Activated CD4-positive, alpha-beta memory T cell treated with anti-CD3 and anti-CD28 coated beads for 36 hours (primary cell): ENCODE measurements around the gene PEX5L. TPM values are rescaled to one million over a fixed set of nuclear protein-coding genes. Genes with fewer than 3 reads are reported as not detected.

ENCODE experiments used
- CTCF ChIA-PET: fragments of 350-600 bp; sonication (Branson Sonifier 250); formaldehyde crosslinking; loops from one replicate; lab custom pipeline; 2021; ENCODE audit warnings: antibody characterized with exemption, inconsistent platforms; lab: Charles Lee
- POLR2A ChIA-PET: fragments of 350-600 bp; sonication (Branson Sonifier 250); formaldehyde crosslinking; loops from one replicate; lab custom pipeline; 2021; ENCODE audit warnings: antibody characterized with exemption; lab: Charles Lee
- DNase-seq: peaks from one replicate; pipeline ENCODE4 v3.0.0-alpha.2; 2020
- H3K27ac Mint-ChIP-seq: one replicate; pipeline ENCODE4 v1.8.0; 2021; ENCODE audit warnings: mixed read lengths
- H3K27me3 Mint-ChIP-seq: one replicate; pipeline ENCODE4 v1.8.0; 2021; ENCODE audit warnings: mixed read lengths
- H3K36me3 Mint-ChIP-seq: one replicate; pipeline ENCODE4 v1.8.0; 2021; ENCODE audit warnings: mixed read lengths
- H3K4me1 Mint-ChIP-seq: one replicate; pipeline ENCODE4 v1.8.0; 2021; ENCODE audit warnings: low read depth, mixed read lengths
- H3K4me3 Mint-ChIP-seq: one replicate; pipeline ENCODE4 v1.8.0; 2021; ENCODE audit warnings: mild to moderate bottlenecking, mixed read lengths
- H3K9me3 Mint-ChIP-seq: one replicate; pipeline ENCODE4 v1.8.0; 2021; ENCODE audit warnings: mixed read lengths
- intact Hi-C: fragments of 100-400 bp; cut with micrococcal nuclease; formaldehyde crosslinking; loops from one replicate; pipeline ENCODE4 v1.15.1; 2023
- total RNA-seq, 2 experiments: library from RNA; stranded (reverse); gene quantifications; one replicate each; pipeline ENCODE4 v1.2.3, GENCODE V29; 2021

PEX5L gene
- total RNA-seq, 2 experiments from 2014 or later, result not detected

DNA sequence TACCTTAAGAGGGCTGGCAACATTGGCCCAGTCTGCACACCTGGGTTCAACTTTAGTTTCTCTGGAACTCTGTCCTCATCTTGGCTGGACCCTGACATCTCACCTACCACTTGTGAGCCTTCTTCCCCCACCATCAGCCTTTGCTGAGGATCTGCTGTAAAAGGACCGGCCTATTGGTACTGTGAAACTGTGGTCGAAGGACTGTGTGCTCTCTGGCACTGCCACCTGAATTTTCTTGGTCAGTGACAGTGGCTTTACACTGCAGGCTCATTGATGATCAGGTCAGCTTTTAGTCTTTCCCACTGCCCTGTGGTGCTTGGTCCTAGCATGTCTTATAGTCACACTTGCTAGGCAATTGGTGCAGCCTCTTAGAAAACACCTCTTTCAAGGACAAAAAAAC lies 86.9 kb downstream of the PEX5L start:
- no peak for DNase-seq
- CTCF ChIA-PET, result no interaction called here
- Mint-ChIP-seq H3K4me1 (no peaks in the 10 kb centered on the region), H3K27ac (no peak overlapping the region), H3K4me3 (no peak overlapping the region), H3K36me3 (no peaks in the 10 kb centered on the region), H3K9me3 (no peaks in the 10 kb centered on the region), H3K27me3 (peaks cover 18% of the 10 kb centered on the region)
- intact Hi-C loops, result no loop called here
- POLR2A ChIA-PET, result no interaction called here

DNA sequence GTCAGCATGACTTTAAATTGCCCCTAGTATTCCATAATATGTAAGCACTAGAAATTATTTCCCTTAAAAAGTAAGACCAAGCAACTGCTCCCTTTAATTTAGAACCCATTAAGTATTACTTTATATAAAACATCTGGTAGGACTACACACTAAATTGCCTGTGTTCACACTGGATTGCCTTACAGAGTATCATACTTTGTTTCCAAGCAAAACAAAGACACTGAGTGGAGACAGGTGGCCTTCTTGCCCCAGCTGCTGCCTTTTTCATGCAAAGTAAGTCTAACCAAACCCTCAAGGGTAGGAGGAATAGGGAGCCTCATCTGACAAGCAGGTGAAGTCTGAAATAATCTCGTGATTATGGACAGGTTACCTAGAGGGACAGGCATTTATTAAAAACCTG lies 87.3 kb downstream of the PEX5L start:
- POLR2A ChIA-PET, result no interaction called here
- Mint-ChIP-seq H3K9me3 (no peaks in the 10 kb centered on the region), H3K27me3 (peaks cover 14% of the 10 kb centered on the region), H3K4me1 (no peaks in the 10 kb centered on the region), H3K27ac (no peak overlapping the region), H3K36me3 (no peaks in the 10 kb centered on the region), H3K4me3 (no peak overlapping the region)
- CTCF ChIA-PET, result no interaction called here
- intact Hi-C loops, result no loop called here
- DNase-seq, result no peak

DNA sequence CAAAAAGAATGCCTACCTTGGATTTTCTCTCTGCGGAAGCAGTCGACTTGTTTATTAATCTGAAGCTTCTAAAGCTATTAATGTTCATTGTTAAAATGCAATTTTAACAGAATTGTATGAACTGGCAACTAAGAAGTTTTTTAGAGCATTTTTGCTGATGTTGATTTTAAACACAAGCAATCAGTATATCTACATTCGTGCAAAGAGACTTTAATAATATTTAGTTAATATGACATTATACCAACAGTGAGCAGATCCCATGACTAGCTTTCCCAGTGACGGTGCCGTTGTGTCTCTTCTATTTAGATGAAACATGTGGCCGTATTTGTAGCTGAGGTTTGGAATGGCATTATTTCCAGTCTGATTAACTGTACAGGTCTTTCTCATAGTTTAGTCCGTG lies 88.0 kb downstream of the PEX5L start:
- Mint-ChIP-seq H3K9me3 (no peaks in the 10 kb centered on the region), H3K27me3 (peaks cover 14% of the 10 kb centered on the region), H3K4me1 (no peaks in the 10 kb centered on the region), H3K4me3 (no peak overlapping the region), H3K27ac (no peak overlapping the region), H3K36me3 (no peaks in the 10 kb centered on the region)
- POLR2A ChIA-PET, result no interaction called here
- CTCF ChIA-PET, result interaction anchor here (0.8 kb wide), 1 partner anchor 20 kb away, joined by 3 read pairs; no protein-coding TSS in a partner anchor
- DNase-seq, result no peak
- intact Hi-C loops, result no loop called here

DNA sequence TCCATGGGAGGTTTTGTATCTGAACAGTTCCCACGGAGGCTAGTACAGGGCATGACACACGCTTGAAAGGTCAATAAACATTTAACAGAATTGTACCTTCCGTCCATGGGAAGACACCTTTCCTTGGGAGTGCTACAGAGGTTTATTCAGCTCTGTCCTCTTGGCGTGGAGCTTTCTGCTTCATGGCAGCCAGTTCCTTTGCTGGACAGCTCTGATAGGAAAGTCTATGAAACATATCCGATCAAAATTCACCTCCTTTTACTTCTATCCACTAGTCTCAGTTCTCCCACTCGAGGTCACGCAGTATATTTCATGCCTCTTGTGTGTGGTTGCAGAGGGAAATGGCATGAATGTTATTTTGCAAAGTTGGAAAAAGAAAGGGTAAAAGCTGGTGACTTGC lies 91.2 kb downstream of the PEX5L start:
- CTCF ChIA-PET, result interaction anchor here (1.3 kb wide), 1 partner anchor 17 kb away, joined by 5 read pairs; no protein-coding TSS in a partner anchor
- POLR2A ChIA-PET, result no interaction called here
- no peak overlapping the region for H3K4me3 Mint-ChIP-seq
- H3K27me3 Mint-ChIP-seq, result peaks cover 16% of the 10 kb centered on the region
- intact Hi-C loops, result no loop called here
- no peaks in the 10 kb centered on the region for H3K36me3 Mint-ChIP-seq
- H3K27ac Mint-ChIP-seq, result no peak overlapping the region
- H3K9me3 Mint-ChIP-seq, result no peaks in the 10 kb centered on the region
- no peak for DNase-seq
- H3K4me1 Mint-ChIP-seq, result no peaks in the 10 kb centered on the region

DNA sequence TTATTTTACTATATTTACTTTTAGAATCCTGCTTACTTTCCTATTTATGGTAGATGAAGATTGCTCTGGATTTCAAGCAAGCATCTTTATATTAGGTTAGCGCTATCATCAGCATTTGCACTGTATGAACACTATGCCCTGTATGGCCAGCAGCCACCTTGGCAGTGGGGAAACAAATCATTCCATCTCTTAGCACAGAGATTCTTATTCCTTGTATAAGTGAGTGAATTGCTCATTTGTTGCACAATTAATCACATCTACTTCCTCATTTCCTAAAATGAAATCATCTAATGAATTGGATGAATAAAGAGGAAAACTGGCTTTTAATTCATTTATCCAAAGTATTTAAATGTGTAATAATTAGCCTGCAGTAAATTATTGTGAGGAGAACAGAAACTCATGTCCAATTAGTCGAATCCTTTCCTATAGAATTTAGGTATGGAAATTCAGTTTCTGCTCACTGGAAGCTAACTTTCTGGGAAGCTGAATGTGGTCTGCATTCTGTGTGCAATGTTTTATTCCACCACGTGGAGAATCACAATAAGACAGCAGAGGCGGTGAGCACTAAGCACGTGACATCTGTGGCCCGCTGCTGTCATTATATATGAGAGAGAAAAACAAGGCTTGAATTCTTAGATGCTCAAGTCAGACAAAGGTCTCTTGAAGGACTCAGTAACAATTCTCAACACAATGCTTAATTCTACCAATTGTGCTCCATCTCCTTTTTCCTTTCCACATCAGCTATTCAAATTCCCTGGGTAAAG lies 93.4 kb downstream of the PEX5L start:
- no peaks in the 10 kb centered on the region for H3K36me3 Mint-ChIP-seq
- intact Hi-C loops, result no loop called here
- H3K4me3 Mint-ChIP-seq, result no peak overlapping the region
- CTCF ChIA-PET, result interaction anchor here (0.6 kb wide), 1 partner anchor 14 kb away, joined by 3 read pairs; no protein-coding TSS in a partner anchor
- H3K9me3 Mint-ChIP-seq, result no peaks in the 10 kb centered on the region
- peaks cover 11% of the 10 kb centered on the region for H3K27me3 Mint-ChIP-seq
- DNase-seq, result no peak
- no peak overlapping the region for H3K27ac Mint-ChIP-seq
- H3K4me1 Mint-ChIP-seq, result no peaks in the 10 kb centered on the region
- POLR2A ChIA-PET, result no interaction called here

DNA sequence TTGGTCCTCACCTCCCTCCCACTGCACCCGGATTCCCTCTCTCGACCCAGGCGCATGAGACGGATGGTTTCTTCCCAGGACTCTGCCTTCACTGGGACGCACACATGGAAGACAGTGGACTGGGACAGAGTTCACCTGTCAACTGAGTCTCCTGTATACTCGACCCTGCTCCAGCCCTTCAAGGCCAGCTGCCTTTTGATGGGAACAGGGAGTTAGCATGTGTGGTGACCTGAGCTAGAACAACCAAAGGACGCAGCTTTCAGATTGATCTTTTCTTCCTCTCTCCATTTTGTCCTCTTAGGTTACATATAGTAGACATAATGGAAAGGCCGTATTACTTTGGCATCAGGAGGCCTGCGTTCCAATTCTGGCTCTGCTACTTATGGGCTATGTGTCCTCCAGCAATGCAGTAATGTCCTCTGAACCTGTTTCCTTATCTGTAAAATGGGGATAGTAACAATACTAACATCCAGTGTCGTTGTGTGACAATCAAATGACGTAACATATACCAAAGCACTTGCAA lies 94.1 kb downstream of the PEX5L start:
- ChIA-PET CTCF (no interaction called here), POLR2A (no interaction called here)
- Mint-ChIP-seq H3K36me3 (no peaks in the 10 kb centered on the region), H3K4me3 (no peak overlapping the region), H3K27me3 (peaks cover 10% of the 10 kb centered on the region), H3K27ac (no peak overlapping the region), H3K4me1 (no peaks in the 10 kb centered on the region), H3K9me3 (no peaks in the 10 kb centered on the region)
- DNase-seq, result no peak
- intact Hi-C loops, result no loop called here

DNA sequence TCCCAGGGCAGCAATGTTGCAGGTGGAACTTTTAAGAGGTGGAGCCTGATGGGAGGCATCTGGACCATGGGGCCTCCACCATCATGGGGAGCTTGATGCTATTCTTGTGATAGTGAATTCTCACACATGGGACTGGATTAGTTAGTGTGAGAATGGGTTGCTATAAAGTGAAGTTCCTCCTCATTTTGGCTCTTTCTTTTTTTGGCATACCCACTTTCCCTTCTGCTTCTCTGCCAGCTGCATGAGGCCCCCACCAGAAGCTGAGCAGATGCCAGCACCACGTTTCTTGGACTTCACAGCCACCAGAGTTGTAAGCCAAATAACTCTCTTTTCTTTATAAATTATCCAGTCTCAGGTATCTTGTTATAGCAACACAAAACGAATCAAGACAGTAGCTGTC lies 101.0 kb downstream of the PEX5L start:
- H3K27ac Mint-ChIP-seq, result no peak overlapping the region
- no peaks in the 10 kb centered on the region for H3K9me3 Mint-ChIP-seq
- no peak overlapping the region for H3K4me3 Mint-ChIP-seq
- intact Hi-C loops, result no loop called here
- no peak for DNase-seq
- POLR2A ChIA-PET, result no interaction called here
- H3K36me3 Mint-ChIP-seq, result no peaks in the 10 kb centered on the region
- H3K4me1 Mint-ChIP-seq, result no peaks in the 10 kb centered on the region
- CTCF ChIA-PET, result no interaction called here
- H3K27me3 Mint-ChIP-seq, result peaks cover 4% of the 10 kb centered on the region

DNA sequence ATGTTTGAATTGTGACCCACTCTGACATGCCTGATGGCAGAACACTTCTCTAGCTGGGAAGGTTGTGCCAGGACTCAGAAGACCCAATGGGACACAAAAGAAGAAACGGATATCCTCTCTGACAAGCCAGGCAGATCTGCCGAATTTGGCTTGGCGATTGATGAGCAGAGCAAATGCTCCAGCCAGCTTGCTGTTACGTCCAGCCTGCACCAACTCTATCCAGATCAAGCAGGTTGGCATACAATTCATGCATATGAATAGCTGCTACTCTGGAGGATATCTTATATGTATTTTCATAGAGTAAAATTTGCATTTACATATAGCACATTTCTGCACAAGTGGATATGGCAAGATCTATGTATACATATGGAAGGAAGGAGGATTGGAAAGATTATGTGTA lies 102.8 kb downstream of the PEX5L start:
- H3K27ac Mint-ChIP-seq, result no peak overlapping the region
- intact Hi-C loops, result no loop called here

DNA sequence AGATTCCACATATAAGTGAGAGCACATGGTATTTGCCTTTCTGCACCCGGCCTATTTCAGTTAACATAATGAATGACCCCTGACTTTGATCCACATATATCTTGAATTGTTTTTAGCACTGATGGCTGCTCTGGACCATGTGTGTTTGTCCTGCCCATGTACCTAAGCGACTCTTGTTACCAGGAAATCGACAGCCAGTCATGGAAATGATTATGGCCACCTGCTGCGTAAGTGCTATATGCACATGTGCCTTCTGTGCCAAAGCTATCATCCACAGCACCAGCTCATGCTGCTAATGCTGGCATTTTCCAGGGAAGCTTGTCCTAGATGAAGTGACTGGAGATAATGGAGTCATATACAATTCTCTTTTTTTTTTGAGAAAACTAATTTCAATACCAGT lies 103.7 kb downstream of the PEX5L start:
- Mint-ChIP-seq H3K36me3 (no peaks in the 10 kb centered on the region), H3K4me1 (no peaks in the 10 kb centered on the region), H3K27me3 (peaks cover 7% of the 10 kb centered on the region), H3K4me3 (no peak overlapping the region), H3K27ac (no peak overlapping the region), H3K9me3 (no peaks in the 10 kb centered on the region)
- POLR2A ChIA-PET, result no interaction called here
- CTCF ChIA-PET, result no interaction called here
- intact Hi-C loops, result no loop called here
- no peak for DNase-seq

More for the DNA sequence above, 102.8 kb downstream of the PEX5L start:
- Mint-ChIP-seq H3K9me3 (no peaks in the 10 kb centered on the region), H3K4me1 (no peaks in the 10 kb centered on the region), H3K4me3 (no peak overlapping the region), H3K36me3 (no peaks in the 10 kb centered on the region), H3K27me3 (peaks cover 7% of the 10 kb centered on the region)
- ChIA-PET CTCF (no interaction called here), POLR2A (no interaction called here)
- DNase-seq, result no peak

DNA sequence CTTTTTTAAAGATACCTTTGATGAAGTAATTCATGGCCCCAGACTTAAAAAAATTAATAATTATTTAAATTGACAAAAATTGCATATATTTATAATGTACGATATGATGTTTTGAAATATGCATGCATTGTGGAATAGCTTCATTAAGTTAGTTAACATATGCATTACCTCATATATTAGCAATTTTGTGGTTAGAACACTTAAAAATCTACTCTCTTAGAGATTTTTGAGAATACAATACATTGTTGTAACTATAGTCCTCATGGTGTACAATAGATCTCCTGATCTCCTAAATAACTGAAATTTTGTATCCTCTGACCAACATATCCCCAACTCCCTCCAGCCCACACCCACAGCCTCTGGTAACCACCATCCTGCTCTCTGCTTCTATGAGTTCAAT lies 104.1 kb downstream of the PEX5L start:
- DNase-seq, result no peak
- Mint-ChIP-seq H3K9me3 (no peaks in the 10 kb centered on the region), H3K27ac (no peak overlapping the region), H3K27me3 (peaks cover 5% of the 10 kb centered on the region), H3K4me1 (no peaks in the 10 kb centered on the region), H3K4me3 (no peak overlapping the region), H3K36me3 (no peaks in the 10 kb centered on the region)
- intact Hi-C loops, result no loop called here
- ChIA-PET POLR2A (no interaction called here), CTCF (interaction anchor here (1.6 kb wide), 1 partner anchor 16 kb away, joined by 3 read pairs; no protein-coding TSS in a partner anchor)

DNA sequence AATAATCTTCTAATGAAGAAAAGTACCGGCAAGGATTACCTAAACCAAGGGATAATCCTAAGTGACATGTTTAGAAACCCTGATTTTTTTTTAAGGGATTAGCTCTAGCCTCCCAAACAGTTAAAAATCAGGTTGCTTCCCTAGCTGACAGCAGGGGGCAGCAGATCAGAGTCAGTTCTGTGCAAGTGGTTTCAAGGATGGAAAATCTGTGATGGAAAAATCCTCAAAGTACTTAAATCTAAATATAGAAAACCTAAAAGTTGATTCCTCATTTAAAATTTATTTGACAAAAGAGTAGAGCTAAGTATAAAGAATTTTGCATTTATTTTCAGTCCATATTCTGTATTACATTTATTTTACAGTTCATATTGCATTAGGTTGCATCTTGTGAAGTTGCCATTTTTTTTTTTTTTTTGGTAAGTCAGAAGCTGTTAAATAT lies 107.6 kb downstream of the PEX5L start:
- Mint-ChIP-seq H3K4me1 (peaks cover 1% of the 10 kb centered on the region), H3K27me3 (peaks cover 7% of the 10 kb centered on the region), H3K27ac (no peak overlapping the region), H3K4me3 (no peak overlapping the region), H3K9me3 (no peaks in the 10 kb centered on the region), H3K36me3 (no peaks in the 10 kb centered on the region)
- peak; percentile 54 for DNase-seq
- ChIA-PET POLR2A (no interaction called here), CTCF (interaction anchor here (0.6 to 2.5 kb wide), 22 partner anchors 7 to 1771 kb away, joined by 3 to 11 read pairs (median 4); no protein-coding TSS in a partner anchor)
- intact Hi-C loops, result loop anchor here (1.0 to 10.0 kb wide), 2 partner anchors 274 to 666 kb away; partner anchors contain the start of gene USP13

DNA sequence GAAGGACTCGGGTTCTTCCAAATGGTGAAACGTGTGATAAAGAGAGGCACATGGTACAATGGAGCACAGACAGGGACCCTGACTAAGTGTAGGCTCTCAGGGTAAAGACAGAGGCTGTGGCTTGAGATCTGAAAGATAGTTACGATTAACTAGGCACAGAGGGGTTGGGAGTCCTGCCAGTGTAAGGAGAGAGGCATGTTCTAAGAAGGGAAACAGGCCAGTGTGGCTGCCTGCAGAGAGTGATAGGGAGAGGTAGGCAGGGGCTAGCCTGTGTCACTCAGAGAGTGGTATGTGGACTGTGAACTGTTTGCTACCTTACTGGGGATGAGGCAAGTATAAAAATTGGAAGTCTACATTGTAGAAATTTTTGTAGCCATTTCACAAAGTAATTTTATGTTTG lies 109.5 kb downstream of the PEX5L start:
- DNase-seq, result no peak
- Mint-ChIP-seq H3K4me3 (no peak overlapping the region), H3K27me3 (peaks cover 5% of the 10 kb centered on the region), H3K9me3 (no peaks in the 10 kb centered on the region), H3K27ac (no peak overlapping the region), H3K36me3 (no peaks in the 10 kb centered on the region), H3K4me1 (peaks cover 3% of the 10 kb centered on the region)
- intact Hi-C loops, result loop anchor here (10.0 kb wide), 1 partner anchor 272 kb away; the partner anchor contains the start of gene USP13
- ChIA-PET POLR2A (no interaction called here), CTCF (no interaction called here)
